K562 (cell line): ENCODE results near the gene F12. TPM values are rescaled to one million over a fixed set of nuclear protein-coding genes. Genes with fewer than 3 reads are reported as not detected.

Experiments
- CCAR2 ChIP-seq: fragments of 200-400 bp; formaldehyde crosslinking; IDR thresholded peaks from 2 replicates; pipeline ENCODE4 v1.6.1; 2017; ENCODE audit warnings: mild to moderate bottlenecking, low read depth, low read length
- ELF4 ChIP-seq: fragments of 450-650 bp; formaldehyde crosslinking; IDR thresholded peaks from 2 replicates; pipeline ENCODE4 v1.4.0; 2022; ENCODE audit warnings: missing genetic modification characterization
- GTF2A2 ChIP-seq: IDR thresholded peaks from 2 replicates; pipeline ENCODE4 v1.6.1; 2016; ENCODE audit warnings: mild to moderate bottlenecking, missing genetic modification characterization, missing compliant biosample characterization
- MCM5 ChIP-seq: fragments of 450-650 bp; IDR thresholded peaks from 2 replicates; pipeline ENCODE4 v1.6.1; 2016; ENCODE audit warnings: low read depth
- MECOM ChIP-seq: fragments of 250-450 bp; sonication (Bioruptor Pico); IDR thresholded peaks from 2 replicates; pipeline ENCODE4 v1.8.0; 2022; ENCODE audit warnings: inconsistent platforms
- MEF2A ChIP-seq: IDR thresholded peaks from 2 replicates; pipeline ENCODE4 v1.6.1; 2011; ENCODE audit warnings: low read depth, mild to moderate bottlenecking, low read length, moderate library complexity; ENCODE audit not compliant: control insufficient read depth
- NEUROD1 ChIP-seq: fragments of 150-350 bp; IDR thresholded peaks from 2 replicates; pipeline ENCODE4 v1.6.1; 2014; ENCODE audit warnings: borderline replicate concordance, low read length, low read depth; ENCODE audit not compliant: partially characterized antibody
- NFIX ChIP-seq: fragments of 250-450 bp; sonication (Bioruptor Pico); IDR thresholded peaks from 2 replicates; pipeline ENCODE4 v1.4.0; 2020; ENCODE audit warnings: low read depth, mild to moderate bottlenecking, moderate library complexity
- NR3C1 ChIP-seq: sonication (generic); formaldehyde crosslinking; IDR thresholded peaks from 2 replicates; pipeline ENCODE4 v1.8.1; 2022; ENCODE audit warnings: missing genetic modification reagents
- POLR2AphosphoS2 ChIP-seq: IDR thresholded peaks from 2 replicates; pipeline ENCODE4 v1.6.1; 2012; ENCODE audit warnings: low read length, improper control_type of control experiment
- RFX1 ChIP-seq: fragments of 450-650 bp; IDR thresholded peaks from 2 replicates; pipeline ENCODE4 v1.6.1; 2016; ENCODE audit warnings: mild to moderate bottlenecking, moderate library complexity
- SLC30A9 ChIP-seq: fragments of 250-450 bp; sonication (Bioruptor Pico); IDR thresholded peaks from 2 replicates; pipeline ENCODE4 v1.8.0; 2022; ENCODE audit warnings: mild to moderate bottlenecking, moderate library complexity
- SNRNP70 ChIP-seq: fragments of 200-400 bp; formaldehyde crosslinking; optimal IDR thresholded peaks from 2 replicates; pipeline ENCODE3; 2017; ENCODE audit warnings: low read depth, low read length
- ZBTB8A ChIP-seq: fragments of 450-650 bp; IDR thresholded peaks from 2 replicates; pipeline ENCODE4 v1.6.1; 2018; ENCODE audit warnings: mild to moderate bottlenecking, moderate library complexity; ENCODE audit not compliant: partially characterized antibody
- ZFP30 ChIP-seq: fragments of 250-450 bp; sonication (Bioruptor Pico); IDR thresholded peaks from 2 replicates; pipeline ENCODE4 v1.8.0; 2022; ENCODE audit warnings: moderate library complexity, mild to moderate bottlenecking, inconsistent platforms, borderline replicate concordance
- ZNF668 ChIP-seq: fragments of 250-450 bp; sonication (Bioruptor Pico); IDR thresholded peaks from 2 replicates; pipeline ENCODE4 v1.8.0; 2022; ENCODE audit warnings: mild to moderate bottlenecking, inconsistent platforms
- ZNF740 ChIP-seq, 3 experiments: fragments of 200-800 bp in 1 of 3; sonication (Bioruptor generic) in 1 of 3; sonication (generic) in 1 of 3; formaldehyde crosslinking in 1 of 3; IDR thresholded peaks; 2 replicates each; pipeline versions ENCODE4 v1.6.1 to v1.8.0; 2016 to 2022; ENCODE audit warnings: mild to moderate bottlenecking in 2 of 3, missing compliant biosample characterization in 2 of 3, missing genetic modification characterization in 2 of 3, missing genetic modification reagents in 1 of 3
- polyA plus RNA-seq, 8 experiments: library from polyadenylated mRNA; depleted of rRNA in 4 of 8; stranded (reverse) in 5 of 8; unstranded in 3 of 8; fragments of >200 nt; fragmentation: Nextera tagmentation in 2 of 8; fragmentation: Illumina TruSeq in 1 of 8; extraction: Ambion mirVana in 2 of 8; extraction: Trizol in 1 of 8; gene quantifications; 2 replicates each; pipeline versions ENCODE4 v1.2.1 to v1.2.3, GENCODE V29; 2011 to 2014; ENCODE audit warnings: inconsistent platforms in 1 of 8, missing spikeins in 1 of 8
- total RNA-seq, 7 experiments: library from RNA; depleted of rRNA in 6 of 7; stranded (reverse); fragments of >200 nt in 6 of 7; fragmentation: Illumina TruSeq in 2 of 7; extraction: Trizol in 2 of 7; gene quantifications; 2 replicates each; pipeline versions ENCODE4 v1.2.1 to v1.2.3, GENCODE V29; 2011 to 2021; ENCODE audit warnings: low replicate concordance in 1 of 7
- TF ChIP-seq, protein P1 (sequence below): fragments of 250-450 bp; sonication (Bioruptor Pico); IDR thresholded peaks from 2 replicates; pipeline ENCODE4 v1.5.0; 2020; ENCODE audit warnings: mild to moderate bottlenecking, borderline replicate concordance
- TF ChIP-seq, protein P2 (sequence below): fragments of 450-650 bp; formaldehyde crosslinking; IDR thresholded peaks from 2 replicates; pipeline ENCODE4 v1.4.0; 2020; ENCODE audit warnings: mild to moderate bottlenecking, moderate library complexity
- TF ChIP-seq, protein P3 (sequence below): fragments of 450-650 bp; conservative IDR thresholded peaks from 2 replicates; pipeline ENCODE4 v1.6.1; 2016; ENCODE audit warnings: missing genetic modification characterization, low read depth, mild to moderate bottlenecking, control low read depth, missing compliant biosample characterization
- TF ChIP-seq, protein P4 (sequence below): fragments of 250-450 bp; sonication (Bioruptor Pico); IDR thresholded peaks from 2 replicates; pipeline ENCODE4 v1.8.0; 2022; ENCODE audit warnings: moderate library complexity, mild to moderate bottlenecking, inconsistent platforms

The F12 gene
- total and polyA plus RNA-seq, 9 of the 15 experiments (the other 6 are each of a cell fraction or from before 2014, with no cell fraction given) = 0.59 to 18.3 (median 3.6) TPM

- TF ChIP-seq ZNF668 (CRISPR knock-in tag) (no peak), ZFP30 (CRISPR knock-in tag) (no peak), MEF2A (no peak), NEUROD1 (no peak), SLC30A9 (CRISPR knock-in tag) (no peak), NFIX (no peak), MECOM (CRISPR knock-in tag) (no peak), GTF2A2 (tag) (no peak), NR3C1 (CRISPR knock-in tag) (no peak), ELF4 (CRISPR knock-in tag) (no peak), MCM5 (no peak), ZNF740 (CRISPR knock-in tag; IDR thresholded peaks at IDR 0.05) (no peak), ZNF740 (tag; IDR thresholded peaks at IDR 0.05) (no peak), POLR2AphosphoS2 (peak; percentile 65; the same call in 1 of the 2 replicates), ZBTB8A (no peak), CCAR2 (no peak), SNRNP70 (no peak), RFX1 (no peak)
- TF ChIP-seq, protein P1, sequence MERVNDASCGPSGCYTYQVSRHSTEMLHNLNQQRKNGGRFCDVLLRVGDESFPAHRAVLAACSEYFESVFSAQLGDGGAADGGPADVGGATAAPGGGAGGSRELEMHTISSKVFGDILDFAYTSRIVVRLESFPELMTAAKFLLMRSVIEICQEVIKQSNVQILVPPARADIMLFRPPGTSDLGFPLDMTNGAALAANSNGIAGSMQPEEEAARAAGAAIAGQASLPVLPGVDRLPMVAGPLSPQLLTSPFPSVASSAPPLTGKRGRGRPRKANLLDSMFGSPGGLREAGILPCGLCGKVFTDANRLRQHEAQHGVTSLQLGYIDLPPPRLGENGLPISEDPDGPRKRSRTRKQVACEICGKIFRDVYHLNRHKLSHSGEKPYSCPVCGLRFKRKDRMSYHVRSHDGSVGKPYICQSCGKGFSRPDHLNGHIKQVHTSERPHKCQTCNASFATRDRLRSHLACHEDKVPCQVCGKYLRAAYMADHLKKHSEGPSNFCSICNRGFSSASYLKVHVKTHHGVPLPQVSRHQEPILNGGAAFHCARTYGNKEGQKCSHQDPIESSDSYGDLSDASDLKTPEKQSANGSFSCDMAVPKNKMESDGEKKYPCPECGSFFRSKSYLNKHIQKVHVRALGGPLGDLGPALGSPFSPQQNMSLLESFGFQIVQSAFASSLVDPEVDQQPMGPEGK (CRISPR knock-in tag) = no peak
- TF ChIP-seq, protein P2, sequence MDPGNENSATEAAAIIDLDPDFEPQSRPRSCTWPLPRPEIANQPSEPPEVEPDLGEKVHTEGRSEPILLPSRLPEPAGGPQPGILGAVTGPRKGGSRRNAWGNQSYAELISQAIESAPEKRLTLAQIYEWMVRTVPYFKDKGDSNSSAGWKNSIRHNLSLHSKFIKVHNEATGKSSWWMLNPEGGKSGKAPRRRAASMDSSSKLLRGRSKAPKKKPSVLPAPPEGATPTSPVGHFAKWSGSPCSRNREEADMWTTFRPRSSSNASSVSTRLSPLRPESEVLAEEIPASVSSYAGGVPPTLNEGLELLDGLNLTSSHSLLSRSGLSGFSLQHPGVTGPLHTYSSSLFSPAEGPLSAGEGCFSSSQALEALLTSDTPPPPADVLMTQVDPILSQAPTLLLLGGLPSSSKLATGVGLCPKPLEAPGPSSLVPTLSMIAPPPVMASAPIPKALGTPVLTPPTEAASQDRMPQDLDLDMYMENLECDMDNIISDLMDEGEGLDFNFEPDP = no peak
- TF ChIP-seq, protein P3, sequence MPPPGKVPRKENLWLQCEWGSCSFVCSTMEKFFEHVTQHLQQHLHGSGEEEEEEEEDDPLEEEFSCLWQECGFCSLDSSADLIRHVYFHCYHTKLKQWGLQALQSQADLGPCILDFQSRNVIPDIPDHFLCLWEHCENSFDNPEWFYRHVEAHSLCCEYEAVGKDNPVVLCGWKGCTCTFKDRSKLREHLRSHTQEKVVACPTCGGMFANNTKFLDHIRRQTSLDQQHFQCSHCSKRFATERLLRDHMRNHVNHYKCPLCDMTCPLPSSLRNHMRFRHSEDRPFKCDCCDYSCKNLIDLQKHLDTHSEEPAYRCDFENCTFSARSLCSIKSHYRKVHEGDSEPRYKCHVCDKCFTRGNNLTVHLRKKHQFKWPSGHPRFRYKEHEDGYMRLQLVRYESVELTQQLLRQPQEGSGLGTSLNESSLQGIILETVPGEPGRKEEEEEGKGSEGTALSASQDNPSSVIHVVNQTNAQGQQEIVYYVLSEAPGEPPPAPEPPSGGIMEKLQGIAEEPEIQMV (tag) = no peak
- TF ChIP-seq, protein P4, sequence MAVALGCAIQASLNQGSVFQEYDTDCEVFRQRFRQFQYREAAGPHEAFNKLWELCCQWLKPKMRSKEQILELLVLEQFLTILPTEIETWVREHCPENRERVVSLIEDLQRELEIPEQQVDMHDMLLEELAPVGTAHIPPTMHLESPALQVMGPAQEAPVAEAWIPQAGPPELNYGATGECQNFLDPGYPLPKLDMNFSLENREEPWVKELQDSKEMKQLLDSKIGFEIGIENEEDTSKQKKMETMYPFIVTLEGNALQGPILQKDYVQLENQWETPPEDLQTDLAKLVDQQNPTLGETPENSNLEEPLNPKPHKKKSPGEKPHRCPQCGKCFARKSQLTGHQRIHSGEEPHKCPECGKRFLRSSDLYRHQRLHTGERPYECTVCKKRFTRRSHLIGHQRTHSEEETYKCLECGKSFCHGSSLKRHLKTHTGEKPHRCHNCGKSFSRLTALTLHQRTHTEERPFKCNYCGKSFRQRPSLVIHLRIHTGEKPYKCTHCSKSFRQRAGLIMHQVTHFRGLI (CRISPR knock-in tag) = no peak
Measured at GRCh38 chr5:177370488-177371119, 38.8 kb downstream of the F12 start (continued).
